Thyroid gland (tissue), 4 donors: ENCODE measurements around the gene FGF5. TPM values are rescaled to one million over a fixed set of nuclear protein-coding genes. Genes with fewer than 3 reads are reported as not detected.

ENCODE experiments used
- DNase-seq, 2 donors: peaks; one replicate each; pipeline ENCODE4 v3.0.0-alpha.2; 2019
- H3K27ac ChIP-seq, 3 donors: fragments of 200-600 bp; sonication (generic); 1 replicate in 2 of 3; 2 replicates in 1 of 3; pipeline ENCODE4 v1.5.1; 2016 to 2019; ENCODE audit warnings: mild to moderate bottlenecking in 1 of 3, moderate library complexity in 1 of 3
- H3K27me3 ChIP-seq: fragments of 200-600 bp; sonication (generic); one replicate; pipeline ENCODE4 v1.5.1; 2019
- H3K36me3 ChIP-seq, 2 donors: fragments of 200-600 bp; sonication (generic); one replicate each; pipeline ENCODE4 v1.5.1; 2016 to 2019
- H3K4me1 ChIP-seq, 2 donors: fragments of 200-600 bp; sonication (generic); one replicate each; pipeline ENCODE4 v1.5.1; 2017 to 2019
- H3K4me3 ChIP-seq, 3 donors: fragments of 200-600 bp; sonication (generic); replicated peaks in 1 of 3; 1 replicate in 2 of 3; 2 replicates in 1 of 3; pipeline ENCODE4 v1.5.1; 2016; ENCODE audit warnings: mild to moderate bottlenecking in 1 of 3
- H3K9me3 ChIP-seq: fragments of 200-600 bp; sonication (generic); one replicate; pipeline ENCODE4 v1.5.1; 2017
- POLR2A ChIP-seq, 2 donors: fragments of 450-650 bp; IDR thresholded peaks; one replicate each; pipeline ENCODE4 v1.6.1; 2017; ENCODE audit warnings: antibody characterized with exemption in 2 of 2, mild to moderate bottlenecking in 2 of 2, moderate library complexity in 1 of 2
- WGBS, 2 donors: methylation state at CpG; one replicate each; pipeline ENCODE4 v1.1.5; 2017; 5-methylcytosine and 5-hydroxymethylcytosine counted together
- intact Hi-C: fragments of 100-400 bp; cut with DNase I; formaldehyde crosslinking; loops from one replicate; pipeline ENCODE4 v1.15.1; 2023
- total RNA-seq, 4 donors: library from RNA; depleted of rRNA; stranded (reverse); fragments of >200 nt; gene quantifications; one replicate each; pipeline ENCODE4 v1.2.3, GENCODE V29; 2016
- TF ChIP-seq, protein P1 (sequence below), 6 experiments: fragments of 200-600 bp in 3 of 6; fragments of 450-650 bp in 3 of 6; sonication (generic) in 3 of 6; IDR thresholded peaks; one replicate each; pipeline ENCODE4 v1.5.1; 2016 to 2019; ENCODE audit warnings: antibody characterized with exemption in 6 of 6, mild to moderate bottlenecking in 2 of 6, inconsistent platforms in 1 of 6, moderate library complexity in 1 of 6

Gene FGF5
- total RNA-seq, 4 donors from 2014 or later = not detected

GRCh38 chr4:80301884-80302283 is 35.4 kb downstream of the FGF5 start:
- intact Hi-C loops = no loop called here
- Histone ChIP-seq H3K9me3 (no peaks in the 10 kb centered on the region), H3K27ac (no peak overlapping the region), H3K36me3 (no peaks in the 10 kb centered on the region), H3K4me1 (no peaks in the 10 kb centered on the region), H3K27me3 (peaks cover 3% of the 10 kb centered on the region), H3K4me3 (no peak overlapping the region)
- no peak for DNase-seq
- 64 to 68% methylated on average over 4 of the region's 4 CpGs for WGBS, 2 donors
- TF ChIP-seq, protein P1, sequence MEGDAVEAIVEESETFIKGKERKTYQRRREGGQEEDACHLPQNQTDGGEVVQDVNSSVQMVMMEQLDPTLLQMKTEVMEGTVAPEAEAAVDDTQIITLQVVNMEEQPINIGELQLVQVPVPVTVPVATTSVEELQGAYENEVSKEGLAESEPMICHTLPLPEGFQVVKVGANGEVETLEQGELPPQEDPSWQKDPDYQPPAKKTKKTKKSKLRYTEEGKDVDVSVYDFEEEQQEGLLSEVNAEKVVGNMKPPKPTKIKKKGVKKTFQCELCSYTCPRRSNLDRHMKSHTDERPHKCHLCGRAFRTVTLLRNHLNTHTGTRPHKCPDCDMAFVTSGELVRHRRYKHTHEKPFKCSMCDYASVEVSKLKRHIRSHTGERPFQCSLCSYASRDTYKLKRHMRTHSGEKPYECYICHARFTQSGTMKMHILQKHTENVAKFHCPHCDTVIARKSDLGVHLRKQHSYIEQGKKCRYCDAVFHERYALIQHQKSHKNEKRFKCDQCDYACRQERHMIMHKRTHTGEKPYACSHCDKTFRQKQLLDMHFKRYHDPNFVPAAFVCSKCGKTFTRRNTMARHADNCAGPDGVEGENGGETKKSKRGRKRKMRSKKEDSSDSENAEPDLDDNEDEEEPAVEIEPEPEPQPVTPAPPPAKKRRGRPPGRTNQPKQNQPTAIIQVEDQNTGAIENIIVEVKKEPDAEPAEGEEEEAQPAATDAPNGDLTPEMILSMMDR (IDR thresholded peaks at IDR 0.05) = no peak

DNA sequence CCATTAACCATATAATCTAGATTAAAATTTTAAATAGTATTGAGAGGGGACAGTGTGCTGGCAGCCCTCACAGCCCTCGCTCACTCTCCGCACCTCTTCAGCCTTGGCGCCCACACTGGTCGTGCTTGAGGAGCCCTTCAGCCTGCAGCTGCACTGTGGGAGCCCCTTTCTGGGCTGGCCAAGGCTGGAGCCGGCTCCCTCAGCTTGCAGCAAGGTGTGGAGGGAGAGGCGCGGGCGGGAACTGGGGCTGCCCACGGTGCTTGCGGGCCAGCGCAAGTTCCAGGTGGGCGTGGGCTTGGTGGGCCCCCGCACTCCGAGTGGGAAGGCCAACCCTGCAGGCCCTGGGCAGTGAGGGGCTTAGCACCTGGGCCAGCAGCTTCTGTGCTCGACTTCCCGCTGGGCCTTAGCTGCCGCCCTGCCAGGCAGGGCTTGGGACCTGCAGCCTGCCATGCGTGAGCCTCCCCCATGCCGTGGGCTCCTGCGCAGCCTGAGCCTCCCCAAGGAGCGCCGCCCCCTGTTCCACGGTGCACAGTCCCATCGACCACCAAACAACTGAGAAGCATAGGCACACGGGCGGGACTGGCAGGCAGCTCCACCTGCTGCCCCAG is 36.3 kb downstream of the FGF5 start:
- Histone ChIP-seq H3K36me3 (no peaks in the 10 kb centered on the region), H3K4me3 (no peak overlapping the region), H3K27me3 (peaks cover 3% of the 10 kb centered on the region), H3K4me1 (no peaks in the 10 kb centered on the region), H3K9me3 (no peaks in the 10 kb centered on the region), H3K27ac (no peak overlapping the region)
- intact Hi-C loops = no loop called here
- no peak for TF ChIP-seq POLR2A (IDR thresholded peaks at IDR 0.05)
- TF ChIP-seq, protein P1 (IDR thresholded peaks at IDR 0.05) = no peak
- no peak for DNase-seq
- WGBS, 2 donors = 91% methylated on average over 19 to 20 of the region's 26 CpGs

- H3K4me1 ChIP-seq = no peaks in the 10 kb centered on the region
- intact Hi-C loops = no loop called here
- no peaks in the 10 kb centered on the region for H3K9me3 ChIP-seq
- no peak overlapping the region for H3K27ac ChIP-seq
- H3K27me3 ChIP-seq = peaks cover 3% of the 10 kb centered on the region
- no peak overlapping the region for H3K4me3 ChIP-seq
- no peaks in the 10 kb centered on the region for H3K36me3 ChIP-seq
- no peak for DNase-seq
- WGBS, 2 donors = 76 to 86% methylated on average over 3 of the region's 3 CpGs
- no peak for TF ChIP-seq POLR2A (IDR thresholded peaks at IDR 0.05)
- TF ChIP-seq, protein P1 (IDR thresholded peaks at IDR 0.05) = no peak
These were observed 39.0 kb downstream of the FGF5 start for GRCh38 chr4:80305466-80305865.

DNA sequence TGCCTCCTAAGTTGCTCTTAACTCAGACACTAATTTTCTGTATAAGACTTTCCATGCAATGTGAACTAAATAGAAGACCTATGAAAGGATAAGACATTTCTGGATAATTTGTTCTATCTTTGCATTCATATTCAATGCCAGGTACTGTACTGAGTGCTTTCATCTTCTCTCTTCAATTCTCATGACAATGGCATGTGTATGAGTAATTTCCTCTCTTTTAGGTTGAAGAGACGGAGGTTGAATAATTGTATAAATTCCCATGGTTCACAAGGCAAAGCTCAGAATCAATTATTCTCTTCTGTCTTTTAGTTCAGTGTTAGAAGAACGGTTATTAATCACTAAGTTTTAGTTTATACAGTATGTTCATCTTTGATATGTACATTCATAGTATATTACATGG is 39.8 kb downstream of the FGF5 start:
- Histone ChIP-seq H3K4me3 (no peak overlapping the region), H3K36me3 (no peaks in the 10 kb centered on the region), H3K9me3 (no peaks in the 10 kb centered on the region), H3K4me1 (no peaks in the 10 kb centered on the region), H3K27ac (no peak overlapping the region), H3K27me3 (no peaks in the 10 kb centered on the region)
- 78 to 83% methylated on average over 2 of the region's 2 CpGs for WGBS, 2 donors
- DNase-seq = no peak
- intact Hi-C loops = no loop called here
- TF ChIP-seq POLR2A (IDR thresholded peaks at IDR 0.05) = no peak
- TF ChIP-seq, protein P1 (IDR thresholded peaks at IDR 0.05) = no peak

- WGBS, 2 donors = 35 to 37% methylated on average over 1 of the region's 1 CpG
- TF ChIP-seq, protein P1 (IDR thresholded peaks at IDR 0.05) = no peak
- no peak for TF ChIP-seq POLR2A (IDR thresholded peaks at IDR 0.05)
- no peak for DNase-seq
- H3K27ac ChIP-seq = no peak overlapping the region
- no peaks in the 10 kb centered on the region for H3K36me3 ChIP-seq
- H3K4me1 ChIP-seq = no peaks in the 10 kb centered on the region
- H3K4me3 ChIP-seq = no peak overlapping the region
- no peaks in the 10 kb centered on the region for H3K27me3 ChIP-seq
- intact Hi-C loops = no loop called here
- no peaks in the 10 kb centered on the region for H3K9me3 ChIP-seq
These were observed 40.8 kb downstream of the FGF5 start for GRCh38 chr4:80307183-80307735.
